GM12878 (cell line): ENCODE data around the gene DACT3. TPM values are rescaled to one million over a fixed set of nuclear protein-coding genes. Genes with fewer than 3 reads are reported as not detected.

ENCODE experiments used
- ATAC-seq: fragments of 200-7000 bp; cut with Tn5 transposase; 3 replicates; pipeline ENCODE4 v1.9.1; 2020; ENCODE audit warnings: mild to moderate bottlenecking, moderate library complexity
- BruUV-seq: library from RNA; stranded (reverse); fragments of 400-500 nt; replicated peaks from 2 replicates; lab custom pipeline; 2021; lab: Mats Ljungman, UMichigan
- CTCF ChIA-PET: fragments of 300-600 bp; sonication (Branson Sonifier 250); formaldehyde crosslinking; extraction: SDS; loops from one replicate; lab custom pipeline; 2021; ENCODE audit warnings: inconsistent platforms; lab: Yijun Ruan, JAX
- POLR2A ChIA-PET: fragments of 350-600 bp; formaldehyde crosslinking; extraction: SDS; loops from one replicate; lab custom pipeline; 2021; ENCODE audit warnings: inconsistent platforms; lab: Charles Lee
- RAD21 ChIA-PET: fragments of 300-600 bp; sonication (Branson Sonifier 250); formaldehyde crosslinking; loops from one replicate; lab custom pipeline; 2023; ENCODE audit warnings: antibody characterized with exemption; ENCODE audit not compliant: unreplicated experiment; lab: Charles Lee
- SMC1A ChIA-PET: fragments of 300-600 bp; sonication (Branson Sonifier 250); formaldehyde crosslinking; loops from one replicate; lab custom pipeline; 2023; ENCODE audit not compliant: unreplicated experiment, uncharacterized antibody; lab: Charles Lee
- DNase-seq: peaks from one replicate; pipeline ENCODE4 v3.0.0-alpha.2; 2011; ENCODE audit warnings: low read depth, low spot score
- FAIRE-seq: peaks from 3 replicates; lab custom pipeline; 2011; peaks lifted over from hg19 to GRCh38; lab: Jason Lieb, UNC
- H2AFZ ChIP-seq: 2 replicates; pipeline ENCODE4 v1.6.0; 2011; ENCODE audit warnings: low read depth, low read length, control low read depth; ENCODE audit not compliant: control insufficient read depth
- H3K27ac ChIP-seq: 2 replicates; pipeline ENCODE4 v1.5.1; 2011; ENCODE audit warnings: control low read depth; ENCODE audit not compliant: control insufficient read depth, insufficient read depth
- H3K27me3 ChIP-seq, 2 experiments: replicated peaks in 1 of 2; 2 replicates each; pipeline versions ENCODE4 v1.6.0 to v1.6.1; 2011; ENCODE audit warnings: low read length in 1 of 2; ENCODE audit not compliant: control insufficient read depth in 2 of 2, insufficient read depth in 2 of 2
- H3K36me3 ChIP-seq, 2 experiments: 2 replicates each; pipeline ENCODE4 v1.5.1; 2011; ENCODE audit warnings: low read length in 1 of 2; ENCODE audit not compliant: control insufficient read depth in 2 of 2, insufficient read depth in 2 of 2
- H3K4me1 ChIP-seq: 2 replicates; pipeline ENCODE4 v1.6.1; 2011; ENCODE audit warnings: mild to moderate bottlenecking, low read length, moderate library complexity, mixed read lengths; ENCODE audit not compliant: control insufficient read depth, insufficient read depth
- H3K4me2 ChIP-seq: 2 replicates; pipeline ENCODE4 v1.6.0; 2011; ENCODE audit warnings: control low read depth; ENCODE audit not compliant: control insufficient read depth, insufficient read depth
- H3K4me3 ChIP-seq: fragments of 200-600 bp; sonication (generic); 2 replicates; pipeline ENCODE4 v1.5.1; 2016
- H3K79me2 ChIP-seq: 2 replicates; pipeline ENCODE4 v1.6.0; 2011; ENCODE audit warnings: low read length; ENCODE audit not compliant: control insufficient read depth, insufficient read depth
- H3K9ac ChIP-seq: 2 replicates; pipeline ENCODE4 v1.8.0; 2011; ENCODE audit warnings: low read length, control low read depth, mixed read lengths; ENCODE audit not compliant: control insufficient read depth, insufficient read depth
- H3K9me3 ChIP-seq: replicated peaks from 3 replicates; pipeline ENCODE4 v1.5.1; 2011; ENCODE audit warnings: mild to moderate bottlenecking, low read length; ENCODE audit not compliant: control insufficient read depth, insufficient read depth
- H4K20me1 ChIP-seq: 2 replicates; pipeline ENCODE4 v1.6.0; 2011; ENCODE audit not compliant: control insufficient read depth, insufficient read depth
- BHLHE40 ChIP-seq, 2 experiments: fragments of 450-650 bp in 1 of 2; IDR thresholded peaks; 2 replicates each; pipeline ENCODE4 v1.6.1; 2011 to 2017; ENCODE audit warnings: low read depth in 2 of 2, borderline replicate concordance in 1 of 2, improper control_type of control experiment in 1 of 2, low read length in 1 of 2, mild to moderate bottlenecking in 1 of 2
- CREB1 ChIP-seq: IDR thresholded peaks from 2 replicates; pipeline ENCODE4 v1.6.1; 2012; ENCODE audit warnings: low read depth, mild to moderate bottlenecking, inconsistent platforms
- CREM ChIP-seq: IDR thresholded peaks from 2 replicates; pipeline ENCODE4 v1.6.1; 2014; ENCODE audit warnings: antibody characterized with exemption, low read depth
- CTCF ChIP-seq, 3 experiments: IDR thresholded peaks in 2 of 3; conservative IDR thresholded peaks in 1 of 3; 2 replicates each; pipeline ENCODE4 v1.5.1; 2011; ENCODE audit warnings: low read depth in 3 of 3, low read length in 3 of 3, mild to moderate bottlenecking in 3 of 3, control low read depth in 2 of 3, moderate library complexity in 2 of 3, inconsistent platforms in 1 of 3, mixed read lengths in 1 of 3; ENCODE audit not compliant: control insufficient read depth in 2 of 3, insufficient read depth in 1 of 3; ENCODE audit errors: extremely low read depth in 1 of 3
- ESRRA ChIP-seq: IDR thresholded peaks from 2 replicates; pipeline ENCODE4 v1.6.1; 2012; ENCODE audit warnings: mild to moderate bottlenecking, low read length, improper control_type of control experiment
- FOXM1 ChIP-seq: IDR thresholded peaks from 2 replicates; pipeline ENCODE4 v1.6.1; 2012; ENCODE audit warnings: low read depth, mild to moderate bottlenecking, inconsistent platforms, low read length, moderate library complexity
- MEF2B ChIP-seq: fragments of 450-650 bp; IDR thresholded peaks from 2 replicates; pipeline ENCODE4 v1.6.1; 2018; ENCODE audit warnings: mild to moderate bottlenecking, moderate library complexity; ENCODE audit not compliant: partially characterized antibody, poor library complexity, severe bottlenecking
- MTA3 ChIP-seq: IDR thresholded peaks from 2 replicates; pipeline ENCODE4 v1.6.1; 2012; ENCODE audit warnings: low read length, inconsistent platforms, borderline replicate concordance
- NBN ChIP-seq: fragments of 450-650 bp; IDR thresholded peaks from 2 replicates; pipeline ENCODE4 v1.6.1; 2016
- NKRF ChIP-seq: fragments of 450-650 bp; conservative IDR thresholded peaks from 2 replicates; pipeline ENCODE4 v1.6.1; 2017; ENCODE audit warnings: mild to moderate bottlenecking, moderate library complexity
- NRF1 ChIP-seq: conservative IDR thresholded peaks from 2 replicates; pipeline ENCODE4 v1.6.1; 2011; ENCODE audit warnings: mild to moderate bottlenecking, low read depth, low read length, improper control_type of control experiment
- RB1 ChIP-seq: fragments of 450-650 bp; formaldehyde crosslinking; IDR thresholded peaks from 2 replicates; pipeline ENCODE4 v1.6.1; 2017; ENCODE audit warnings: mild to moderate bottlenecking, borderline replicate concordance
- RELA ChIP-seq: fragments of 450-650 bp; IDR thresholded peaks from 2 replicates; pipeline ENCODE4 v1.8.0; 2014; ENCODE audit warnings: borderline replicate concordance; ENCODE audit not compliant: partially characterized antibody
- SMAD5 ChIP-seq: IDR thresholded peaks from 2 replicates; pipeline ENCODE4 v1.6.1; 2016; ENCODE audit warnings: antibody characterized with exemption, low read depth
- SMARCA5 ChIP-seq: fragments of 450-650 bp; IDR thresholded peaks from 2 replicates; pipeline ENCODE4 v1.6.1; 2017; ENCODE audit warnings: mild to moderate bottlenecking
- SMC3 ChIP-seq: IDR thresholded peaks from 2 replicates; pipeline ENCODE4 v1.6.1; 2011; ENCODE audit warnings: low read length, improper control_type of control experiment, borderline replicate concordance
- WRNIP1 ChIP-seq: IDR thresholded peaks from 2 replicates; pipeline ENCODE4 v1.6.1; 2011; ENCODE audit warnings: low read depth, low read length, improper control_type of control experiment, borderline replicate concordance
- YY1 ChIP-seq: IDR thresholded peaks from 2 replicates; pipeline ENCODE4 v1.6.1; 2011; ENCODE audit warnings: low read depth, mild to moderate bottlenecking, low read length
- WGBS: methylation state at CpG from one replicate; pipeline ENCODE4 v1.1.6; 2016; ENCODE audit warnings: low lambda C conversion rate; ENCODE audit not compliant: insufficient replicate concordance, insufficient coverage; ENCODE audit errors: missing lambda C conversion rate; 5-methylcytosine and 5-hydroxymethylcytosine counted together
- in situ Hi-C: fragments of 300-500 bp; cut with MboI; formaldehyde crosslinking; loops from 9 replicates; pipeline ENCODE4 v1.14.3; 2018; ENCODE audit warnings: mixed read lengths
- intact Hi-C: fragments of 100-400 bp; cut with micrococcal nuclease; formaldehyde crosslinking; loops from one replicate; pipeline ENCODE4 v1.14.2; 2022; ENCODE audit not compliant: unreplicated experiment
- polyA plus RNA-seq, 11 experiments: library from polyadenylated mRNA; depleted of rRNA in 4 of 11; unstranded in 6 of 11; stranded (reverse) in 5 of 11; fragments of >200 nt; fragmentation: Nextera tagmentation in 4 of 11; fragmentation: Illumina TruSeq in 1 of 11; extraction: Ambion mirVana in 4 of 11; extraction: Trizol in 1 of 11; gene quantifications; 1 replicate in 1 of 11; 2 replicates in 10 of 11; pipeline versions ENCODE4 v1.2.1 to v1.2.3, GENCODE V29; 2011 to 2016; ENCODE audit warnings: inconsistent platforms in 2 of 11, missing spikeins in 2 of 11, low read depth in 1 of 11
- total RNA-seq, 4 experiments: library from RNA; depleted of rRNA in 3 of 4; stranded (reverse); fragments of >200 nt in 3 of 4; fragmentation: Illumina TruSeq in 1 of 4; extraction: Trizol in 1 of 4; gene quantifications; 2 replicates each; pipeline versions ENCODE4 v1.2.1 to v1.2.3, GENCODE V29; 2013 to 2021

Gene DACT3
- total and polyA plus RNA-seq, 10 of the 15 experiments (the other 5 are each of a cell fraction or from before 2014, with no cell fraction given), result 0.05 to 2.5 (median 0.35) TPM; not detected in 1

DNA sequence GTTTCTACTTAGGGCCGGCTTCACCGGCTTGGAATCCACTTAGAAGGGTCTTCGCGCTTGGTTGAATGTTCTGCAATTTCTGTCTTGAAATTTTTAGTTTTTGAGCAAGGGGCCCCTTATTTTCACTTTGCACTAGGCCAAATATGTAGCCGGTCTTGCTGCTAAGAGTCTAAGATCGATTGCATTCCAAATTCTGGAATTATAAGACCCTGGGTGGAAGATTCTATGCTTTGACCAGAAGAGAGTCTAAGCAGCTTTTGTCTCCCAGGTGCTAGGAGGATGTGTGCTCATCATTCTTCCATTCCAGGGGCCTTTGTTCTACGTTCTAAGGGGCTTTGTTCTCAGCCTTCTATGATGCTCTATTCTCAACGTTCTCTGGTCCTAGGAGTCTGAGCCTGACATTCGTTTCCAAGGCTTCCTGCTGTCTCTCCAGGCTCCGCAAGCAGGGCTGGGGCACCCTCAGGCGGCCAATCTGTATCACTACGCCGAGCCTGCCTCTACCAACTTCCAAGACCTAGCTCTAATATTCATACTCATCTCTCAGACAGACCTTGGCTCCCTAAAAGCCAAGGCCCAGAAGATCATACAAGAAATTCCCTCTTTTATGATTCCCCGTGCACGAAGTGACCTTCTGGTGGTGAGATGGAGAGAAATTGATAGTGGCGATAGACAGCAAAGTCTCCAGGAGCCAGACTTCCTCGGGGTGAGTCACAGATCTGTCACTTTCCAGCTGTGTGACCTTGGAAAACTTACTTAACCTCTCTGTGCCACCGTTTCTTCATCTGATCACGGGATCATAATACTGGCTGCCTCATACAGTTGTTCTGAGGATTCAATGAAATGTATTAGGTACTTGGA, 982 bp upstream of the DACT3 start:
- peak overlapping the region; percentile 90 for H3K4me2 ChIP-seq
- ChIA-PET RAD21 (interaction anchor here (0.6 to 4.4 kb wide), 27 partner anchors 9 to 890 kb away, joined by 3 to 245 read pairs (median 6); partner anchors contain the start of genes CALM3, FKRP, PRKD2 and PTGIR), CTCF (interaction anchor here (0.6 to 11.5 kb wide), 44 partner anchors 9 to 667 kb away, joined by 3 to 434 read pairs (median 5); partner anchors contain the start of genes CALM3, CCDC61 and PTGIR), SMC1A (interaction anchor here (0.7 to 7.7 kb wide), 24 partner anchors 9 to 314 kb away, joined by 3 to 286 read pairs (median 4); partner anchors contain the start of genes CALM3, GNG8 and PTGIR), POLR2A (interaction anchor here (0.6 to 2.1 kb wide), 9 partner anchors 9 to 61 kb away, joined by 3 to 30 read pairs (median 6); partner anchors contain the start of gene PTGIR)
- H3K79me2 ChIP-seq, result no peaks in the 10 kb centered on the region
- H3K27me3 ChIP-seq, result peaks cover 3% of the 10 kb centered on the region in 2 experiments; a peak in 3 of 4 replicates
- H3K9me3 ChIP-seq, result no peaks in the 10 kb centered on the region
- FAIRE-seq (peak; percentile 83), DNase-seq (no peak), ATAC-seq (peak; percentile 74)
- BruUV-seq, result no TSS peak
- peak overlapping the region; percentile 34; the same call in 1 of the 2 replicates for H3K9ac ChIP-seq
- H3K27ac ChIP-seq, result no peak overlapping the region; the same call in 1 of the 2 replicates
- H3K4me3 ChIP-seq, result peak overlapping the region; percentile 59
- peaks cover 22% of the 10 kb centered on the region for H3K4me1 ChIP-seq
- WGBS, result 8% methylated on average over 19 of the region's 19 CpGs
- H2AFZ ChIP-seq, result peak overlapping the region; percentile 69
- no peaks in the 10 kb centered on the region for H4K20me1 ChIP-seq
- intact Hi-C loops, result loop anchor here (1.0 kb wide), 2 partner anchors 48 to 133 kb away; no protein-coding TSS in a partner anchor
- no peaks in the 10 kb centered on the region for H3K36me3 ChIP-seq
- in situ Hi-C loops, result loop anchor here (5.0 kb wide), 1 partner anchor 50 kb away; no protein-coding TSS in a partner anchor
- peak; percentile 49; the same call in 1 of the 2 replicates for TF ChIP-seq CREB1
- peak; percentile 59; the same call in 1 of the 2 replicates for TF ChIP-seq SMARCA5
- 0 out of 2 replicates have a peak, but pooled peaks have one; percentile 83 for TF ChIP-seq WRNIP1
- 0 out of 2 replicates have a peak, but pooled peaks have one; percentile 12 for TF ChIP-seq CREM
- TF ChIP-seq MEF2B, result peak; percentile 21
- TF ChIP-seq NRF1, result no peak
- peak; percentile 91 to 99 (median 91) for TF ChIP-seq CTCF (IDR thresholded peaks at IDR 0.05 in 2 of 3, conservative IDR thresholded peaks at IDR 0.05 in 1 of 3; ENCODE audit: control insufficient read depth in 2 of 3, extremely low read depth in 1 of 3, insufficient read depth in 1 of 3, low read depth in 3 of 3, low read length in 3 of 3)
- TF ChIP-seq NBN, result peak; percentile 33; the same call in 1 of the 2 replicates
- TF ChIP-seq MTA3, result no peak
- peak; percentile 34 for TF ChIP-seq RELA
- TF ChIP-seq BHLHE40 (IDR thresholded peaks at IDR 0.05; ENCODE audit: borderline replicate concordance in 1 of 2, low read depth in 2 of 2, low read length in 1 of 2), result peak in 1 of 2 experiments; percentile 29; a peak in 2 of 4 replicates
- TF ChIP-seq YY1, result peak; percentile 61; the same call in 1 of the 2 replicates
- TF ChIP-seq SMC3, result peak; percentile 98
- no peak for TF ChIP-seq NKRF
- no peak for TF ChIP-seq SMAD5
- TF ChIP-seq RB1, result 0 out of 2 replicates have a peak, but pooled peaks have one; percentile 46
- TF ChIP-seq ESRRA, result 0 out of 2 replicates have a peak, but pooled peaks have one; percentile 50
- peak; percentile 44; the same call in 1 of the 2 replicates for TF ChIP-seq FOXM1
